K562 (cell line): ENCODE measurements around the gene OR52M1. TPM values are rescaled to one million over a fixed set of nuclear protein-coding genes. Genes with fewer than 3 reads are reported as not detected.

Experiments used
- ATAC-seq: fragments of 200-7000 bp; cut with Tn5 transposase; 3 replicates; pipeline ENCODE4 v1.9.1; 2020; ENCODE audit warnings: moderate library complexity
- BruUV-seq: library from RNA; stranded (reverse); fragments of 400-500 nt; replicated peaks from 2 replicates; lab custom pipeline; 2021; lab: Mats Ljungman, UMichigan
- CTCF ChIA-PET: fragments of 300-600 bp; formaldehyde crosslinking; extraction: SDS; loops from one replicate; lab custom pipeline; 2021; ENCODE audit warnings: low intra/inter-chr PET ratio; lab: Yijun Ruan, JAX
- POLR2A ChIA-PET: fragments of 300-600, 350-650 bp; sonication (Branson Sonifier 250); formaldehyde crosslinking; extraction: SDS; loops from one replicate; lab custom pipeline; 2021; ENCODE audit warnings: antibody characterized with exemption, inconsistent platforms; lab: Yijun Ruan, JAX
- DNase-seq, 4 experiments: peaks; one replicate each; pipeline versions ENCODE4 v3.0.0 to v3.0.0-alpha.2; 2011 to 2018; ENCODE audit warnings: low spot score in 3 of 4, mixed read lengths in 3 of 4; ENCODE audit errors: extremely low read depth in 1 of 4
- FAIRE-seq: peaks from 2 replicates; lab custom pipeline; 2011; peaks lifted over from hg19 to GRCh38; lab: Jason Lieb, UNC
- H2AFZ ChIP-seq: 2 replicates; pipeline ENCODE4 v1.6.0; 2011; ENCODE audit warnings: low read depth, low read length, control low read depth, inconsistent platforms
- H3K27ac ChIP-seq: fragments of 200-600 bp; 3 replicates; pipeline ENCODE4 v1.8.0; 2011; ENCODE audit warnings: low read depth, mild to moderate bottlenecking, control low read depth, inconsistent platforms, low read length, moderate library complexity, mixed read lengths; ENCODE audit errors: extremely low read depth
- H3K27me3 ChIP-seq, 2 experiments: fragments of 300-600 bp in 1 of 2; 2 replicates in 1 of 2; 3 replicates in 1 of 2; pipeline versions ENCODE4 v1.6.0 to v1.8.0; 2011; ENCODE audit warnings: inconsistent platforms in 2 of 2, low read length in 2 of 2, mild to moderate bottlenecking in 1 of 2, mixed read lengths in 1 of 2, moderate library complexity in 1 of 2; ENCODE audit not compliant: control insufficient read depth in 2 of 2, insufficient read depth in 2 of 2
- H3K36me3 ChIP-seq: fragments of 300-600 bp; 3 replicates; pipeline ENCODE4 v1.8.0; 2011; ENCODE audit warnings: mild to moderate bottlenecking, low read length, inconsistent platforms; ENCODE audit not compliant: control insufficient read depth, insufficient read depth
- H3K4me1 ChIP-seq, 2 experiments: fragments of 200-600 bp in 1 of 2; replicated peaks in 1 of 2; 2 replicates in 1 of 2; 3 replicates in 1 of 2; pipeline versions ENCODE4 v1.5.1 to v1.8.0; 2011; ENCODE audit warnings: inconsistent platforms in 2 of 2, low read length in 2 of 2, mild to moderate bottlenecking in 1 of 2, mixed read lengths in 1 of 2, moderate library complexity in 1 of 2; ENCODE audit not compliant: control insufficient read depth in 2 of 2, insufficient read depth in 2 of 2
- H3K4me2 ChIP-seq: 2 replicates; pipeline ENCODE4 v1.6.1; 2011; ENCODE audit warnings: low read length, control low read depth, inconsistent platforms, mixed read lengths; ENCODE audit not compliant: insufficient read depth
- H3K4me3 ChIP-seq: fragments of 200-600 bp; sonication (generic), shearing (Covaris generic); 2 replicates; pipeline ENCODE4 v1.5.1; 2016; ENCODE audit warnings: control low read depth, inconsistent platforms
- H3K79me2 ChIP-seq: fragments of 200-600 bp; 3 replicates; pipeline ENCODE4 v1.8.0; 2011; ENCODE audit warnings: low read length, inconsistent platforms; ENCODE audit not compliant: control insufficient read depth, insufficient read depth
- H3K9ac ChIP-seq, 2 experiments: 2 replicates each; pipeline versions ENCODE4 v1.6.0 to v1.6.1; 2011; ENCODE audit warnings: low read depth in 2 of 2, low read length in 2 of 2, control low read depth in 1 of 2, inconsistent platforms in 1 of 2, mild to moderate bottlenecking in 1 of 2, mixed read lengths in 1 of 2; ENCODE audit not compliant: insufficient read depth in 1 of 2
- H3K9me1 ChIP-seq: one replicate; pipeline ENCODE4 v1.6.0; 2011; ENCODE audit warnings: inconsistent platforms, mild to moderate bottlenecking, low read length, moderate library complexity; ENCODE audit not compliant: control insufficient read depth, insufficient read depth
- H3K9me3 ChIP-seq: replicated peaks from 2 replicates; pipeline ENCODE4 v1.5.1; 2011; ENCODE audit warnings: low read depth, low read length, inconsistent platforms; ENCODE audit not compliant: control insufficient read depth, insufficient read depth
- H4K20me1 ChIP-seq: replicated peaks from 2 replicates; pipeline ENCODE4 v1.6.1; 2011; ENCODE audit warnings: low read length, inconsistent platforms, mixed read lengths; ENCODE audit not compliant: control insufficient read depth, insufficient read depth
- HBP1 ChIP-seq: fragments of 450-650 bp; formaldehyde crosslinking; IDR thresholded peaks from 2 replicates; pipeline ENCODE4 v1.4.0; 2022; ENCODE audit warnings: missing genetic modification characterization
- IRF9 ChIP-seq: fragments of 450-650 bp; IDR thresholded peaks from 2 replicates; pipeline ENCODE4 v1.6.1; 2016; ENCODE audit warnings: missing biosample characterization, missing genetic modification characterization
- JUN ChIP-seq, 2 experiments: sonication (generic) in 1 of 2; formaldehyde crosslinking in 1 of 2; IDR thresholded peaks; 2 replicates each; pipeline versions ENCODE4 v1.6.1 to v1.8.0; 2012 to 2022; ENCODE audit warnings: borderline replicate concordance in 2 of 2, mild to moderate bottlenecking in 2 of 2, improper control_type of control experiment in 1 of 2, low read depth in 1 of 2, low read length in 1 of 2, missing genetic modification reagents in 1 of 2
- NR2C1 ChIP-seq, 2 experiments: fragments of 450-650 bp; IDR thresholded peaks; 2 replicates each; pipeline ENCODE4 v1.6.1; 2017; ENCODE audit warnings: mild to moderate bottlenecking in 2 of 2, antibody characterized with exemption in 1 of 2, inconsistent platforms in 1 of 2, missing compliant biosample characterization in 1 of 2, missing genetic modification characterization in 1 of 2
- POU5F1 ChIP-seq: fragments of 150-350 bp; IDR thresholded peaks from 2 replicates; pipeline ENCODE4 v1.6.1; 2014; ENCODE audit warnings: borderline replicate concordance, low read length, low read depth, mild to moderate bottlenecking; ENCODE audit not compliant: partially characterized antibody
- RAD21 ChIP-seq, 2 experiments: fragments of 250-450 bp in 1 of 2; fragments of 450-650 bp in 1 of 2; sonication (Bioruptor Pico) in 1 of 2; formaldehyde crosslinking in 1 of 2; IDR thresholded peaks in 1 of 2; conservative IDR thresholded peaks in 1 of 2; 2 replicates each; pipeline versions ENCODE4 v1.4.0 to v1.8.0; 2020 to 2022; ENCODE audit warnings: mild to moderate bottlenecking in 2 of 2, moderate library complexity in 1 of 2
- REST ChIP-seq, 2 experiments: fragments of 450-650 bp; formaldehyde crosslinking in 1 of 2; IDR thresholded peaks; 2 replicates each; pipeline versions ENCODE4 v1.4.0 to v1.6.1; 2014 to 2020; ENCODE audit warnings: mild to moderate bottlenecking in 2 of 2, borderline replicate concordance in 1 of 2, low read depth in 1 of 2
- SMAD1 ChIP-seq: fragments of 150-350 bp; IDR thresholded peaks from 2 replicates; pipeline ENCODE4 v1.6.1; 2014; ENCODE audit warnings: low read length, low read depth; ENCODE audit not compliant: partially characterized antibody
- WGBS: fragments of 100-300 bp; shearing (Covaris generic); methylation state at CpG from one replicate; pipeline ENCODE4 v1.1.6; 2016; ENCODE audit warnings: low coverage, mixed read lengths; ENCODE audit not compliant: insufficient coverage; ENCODE audit errors: missing lambda C conversion rate; 5-methylcytosine and 5-hydroxymethylcytosine counted together
- in situ Hi-C: fragments of 300-500 bp; cut with MboI; formaldehyde crosslinking; loops from 4 replicates; pipeline ENCODE4 v1.15.0; 2018; ENCODE audit warnings: inconsistent platforms, mixed read lengths
- intact Hi-C: fragments of 100-400 bp; cut with micrococcal nuclease; formaldehyde crosslinking; loops from 2 replicates; pipeline ENCODE4 v1.14.2; 2022
- polyA plus RNA-seq, 8 experiments: library from polyadenylated mRNA; depleted of rRNA in 4 of 8; stranded (reverse) in 5 of 8; unstranded in 3 of 8; fragments of >200 nt; fragmentation: Nextera tagmentation in 2 of 8; fragmentation: Illumina TruSeq in 1 of 8; extraction: Ambion mirVana in 2 of 8; extraction: Trizol in 1 of 8; gene quantifications; 2 replicates each; pipeline versions ENCODE4 v1.2.1 to v1.2.3, GENCODE V29; 2011 to 2014; ENCODE audit warnings: inconsistent platforms in 1 of 8, missing spikeins in 1 of 8
- total RNA-seq, 7 experiments: library from RNA; depleted of rRNA in 6 of 7; stranded (reverse); fragments of >200 nt in 6 of 7; fragmentation: Illumina TruSeq in 2 of 7; extraction: Trizol in 2 of 7; gene quantifications; 2 replicates each; pipeline versions ENCODE4 v1.2.1 to v1.2.3, GENCODE V29; 2011 to 2021; ENCODE audit warnings: low replicate concordance in 1 of 7

Gene OR52M1
- total and polyA plus RNA-seq, 9 of the 15 experiments (the other 6 are each of a cell fraction or from before 2014, with no cell fraction given), result not detected

- BruUV-seq, result no TSS peak
- H3K27ac ChIP-seq, result no peak overlapping the region
- FAIRE-seq (peak; percentile 89), DNase-seq (peak; percentile 50 to 63 (median 54)), ATAC-seq (peak; percentile 92)
- no peaks in the 10 kb centered on the region for H3K9me1 ChIP-seq
- no peaks in the 10 kb centered on the region for H3K79me2 ChIP-seq
- H3K9me3 ChIP-seq, result no peaks in the 10 kb centered on the region
- 5% methylated on average over 3 of the region's 3 CpGs for WGBS
- no peaks in the 10 kb centered on the region for H3K4me1 ChIP-seq
- intact Hi-C loops (loop anchor here (1.0 kb wide), 1 partner anchor 352 kb away; no protein-coding TSS in a partner anchor), in situ Hi-C loops (loop anchor here (10.0 kb wide), 1 partner anchor 355 kb away; no protein-coding TSS in a partner anchor)
- no peak overlapping the region for H3K4me2 ChIP-seq
- POLR2A ChIA-PET, result interaction anchor here (1.0 kb wide), 1 partner anchor 352 kb away, joined by 4 read pairs; no protein-coding TSS in a partner anchor
- H3K9ac ChIP-seq, result no peak overlapping the region
- no peak overlapping the region for H3K4me3 ChIP-seq
- CTCF ChIA-PET, result interaction anchor here (3.4 kb wide), 1 partner anchor 353 kb away, joined by 30 read pairs; no protein-coding TSS in a partner anchor
- no peaks in the 10 kb centered on the region; a peak in 1 of 5 replicates for H3K27me3 ChIP-seq
- H2AFZ ChIP-seq, result no peak overlapping the region
- no peaks in the 10 kb centered on the region for H4K20me1 ChIP-seq
- no peaks in the 10 kb centered on the region for H3K36me3 ChIP-seq
- TF ChIP-seq NR2C1 (IDR thresholded peaks at IDR 0.05), result no peak
- TF ChIP-seq NR2C1 (tag; IDR thresholded peaks at IDR 0.05), result no peak
- no peak for TF ChIP-seq JUN (IDR thresholded peaks at IDR 0.05; ENCODE audit: borderline replicate concordance, low read depth, low read length)
- no peak for TF ChIP-seq JUN (CRISPR knock-in tag; IDR thresholded peaks at IDR 0.05; ENCODE audit: borderline replicate concordance)
- TF ChIP-seq RAD21 (CRISPR knock-in tag; conservative IDR thresholded peaks at IDR 0.05 in 1 of 2, IDR thresholded peaks at IDR 0.05 in 1 of 2), result peak; percentile 54 to 68
- no peak for TF ChIP-seq HBP1 (CRISPR knock-in tag)
- TF ChIP-seq POU5F1, result no peak
- TF ChIP-seq IRF9 (tag), result no peak
- TF ChIP-seq SMAD1, result no peak
- peak; percentile 51; the same call in 1 of the 2 replicates for TF ChIP-seq REST (IDR thresholded peaks at IDR 0.05; ENCODE audit: borderline replicate concordance)
- TF ChIP-seq REST (CRISPR knock-in tag; IDR thresholded peaks at IDR 0.05; ENCODE audit: low read depth), result no peak
These were observed 5.3 kb upstream of the OR52M1 start for GRCh38 chr11:4539603-4540219.
